ENCODE data around the gene H3-3A.

DNA sequence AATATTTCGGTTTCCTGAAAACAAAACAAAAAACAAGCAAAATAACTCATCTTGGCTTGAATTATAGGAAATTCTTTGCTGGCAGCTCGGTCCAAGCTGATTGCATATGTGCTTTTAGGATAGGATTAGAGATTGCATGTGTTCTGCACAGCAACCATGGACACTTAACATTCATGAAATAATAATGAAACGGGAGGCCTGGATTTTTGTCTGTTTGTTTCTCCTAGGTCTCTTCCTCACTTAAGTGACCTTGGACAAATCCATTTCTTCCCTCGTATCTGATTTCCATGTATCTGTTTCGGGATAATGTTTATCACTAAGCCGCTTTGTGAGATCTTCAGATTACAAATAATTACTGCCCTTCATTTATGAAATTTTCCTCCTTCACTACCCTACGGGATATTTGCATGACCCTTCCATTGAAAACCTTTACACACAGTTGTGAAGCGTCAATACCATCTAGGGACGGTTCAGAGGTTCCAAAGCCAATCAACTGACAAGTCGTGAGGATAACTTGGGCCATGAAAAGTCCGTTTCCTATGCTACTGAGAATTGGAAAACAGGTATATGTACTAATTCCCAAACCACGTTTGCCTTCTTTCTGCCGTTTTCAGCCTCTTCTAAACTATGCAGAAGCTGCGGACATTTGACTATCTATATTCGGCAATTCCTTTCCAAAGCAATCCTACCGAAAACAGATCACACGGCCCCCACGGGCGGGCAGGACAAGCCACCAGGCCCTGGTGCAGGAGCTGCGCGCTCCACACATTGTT lies 1.3 kb upstream of the H3-3A start:
- TF ChIP-seq CTCF (IDR thresholded peaks at IDR 0.05; ENCODE audit: poor library complexity, severe bottlenecking) (no peak), POLR2AphosphoS5 (IDR thresholded peaks at IDR 0.05) (no peak), EZH2 (IDR thresholded peaks at IDR 0.05; ENCODE audit: borderline replicate concordance, insufficient read depth, low read length, poor library complexity, severe bottlenecking) (no peak), EP300 (conservative IDR thresholded peaks at IDR 0.05; ENCODE audit: poor library complexity, severe bottlenecking) (no peak), REST (IDR thresholded peaks at IDR 0.05; ENCODE audit: borderline replicate concordance) (no peak), TAF1 (IDR thresholded peaks at IDR 0.05; ENCODE audit: low read depth) (no peak), RAD21 (conservative IDR thresholded peaks at IDR 0.05) (no peak), MXI1 (conservative IDR thresholded peaks at IDR 0.05; ENCODE audit: poor library complexity, severe bottlenecking) (no peak)

All from neural cell (in vitro differentiated cells).